Epithelial cell of esophagus (primary cell): ENCODE measurements around the gene SLC30A1.

Experiments
- DNase-seq: peaks from one replicate; pipeline ENCODE4 v3.0.0; 2010; ENCODE audit warnings: low read depth
- H3K4me3 ChIP-seq: 2 replicates; pipeline ENCODE4 v1.5.1; 2011; ENCODE audit warnings: mild to moderate bottlenecking, low read length, control low read depth
- CTCF ChIP-seq: IDR thresholded peaks from 2 replicates; pipeline ENCODE4 v1.5.1; 2011; ENCODE audit warnings: low read depth, mild to moderate bottlenecking, low read length, control low read depth, inconsistent platforms; ENCODE audit not compliant: insufficient read depth; ENCODE audit errors: missing control alignments

The SLC30A1 gene

DNA sequence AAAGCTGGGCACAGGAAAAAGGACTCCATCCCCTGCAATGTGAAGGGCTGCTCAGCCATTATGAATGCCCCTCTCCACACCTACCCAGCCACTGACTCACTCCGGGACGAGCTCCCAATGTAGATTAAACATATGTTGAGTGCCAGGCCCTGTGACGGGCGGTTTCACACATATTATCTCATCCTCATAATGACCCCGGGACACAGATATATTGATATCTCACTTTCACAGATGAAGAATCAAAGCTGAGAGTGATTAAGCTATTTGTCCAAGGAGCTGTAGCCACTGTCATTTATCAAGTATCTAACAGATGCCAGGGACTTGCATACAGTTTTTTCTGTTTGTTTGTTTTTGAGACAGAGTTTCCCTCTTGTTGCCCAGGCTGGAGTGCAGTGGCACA, 35.0 kb upstream of the SLC30A1 start:
- no peak for TF ChIP-seq CTCF
- no peak for DNase-seq
- no peak overlapping the region for H3K4me3 ChIP-seq

DNA sequence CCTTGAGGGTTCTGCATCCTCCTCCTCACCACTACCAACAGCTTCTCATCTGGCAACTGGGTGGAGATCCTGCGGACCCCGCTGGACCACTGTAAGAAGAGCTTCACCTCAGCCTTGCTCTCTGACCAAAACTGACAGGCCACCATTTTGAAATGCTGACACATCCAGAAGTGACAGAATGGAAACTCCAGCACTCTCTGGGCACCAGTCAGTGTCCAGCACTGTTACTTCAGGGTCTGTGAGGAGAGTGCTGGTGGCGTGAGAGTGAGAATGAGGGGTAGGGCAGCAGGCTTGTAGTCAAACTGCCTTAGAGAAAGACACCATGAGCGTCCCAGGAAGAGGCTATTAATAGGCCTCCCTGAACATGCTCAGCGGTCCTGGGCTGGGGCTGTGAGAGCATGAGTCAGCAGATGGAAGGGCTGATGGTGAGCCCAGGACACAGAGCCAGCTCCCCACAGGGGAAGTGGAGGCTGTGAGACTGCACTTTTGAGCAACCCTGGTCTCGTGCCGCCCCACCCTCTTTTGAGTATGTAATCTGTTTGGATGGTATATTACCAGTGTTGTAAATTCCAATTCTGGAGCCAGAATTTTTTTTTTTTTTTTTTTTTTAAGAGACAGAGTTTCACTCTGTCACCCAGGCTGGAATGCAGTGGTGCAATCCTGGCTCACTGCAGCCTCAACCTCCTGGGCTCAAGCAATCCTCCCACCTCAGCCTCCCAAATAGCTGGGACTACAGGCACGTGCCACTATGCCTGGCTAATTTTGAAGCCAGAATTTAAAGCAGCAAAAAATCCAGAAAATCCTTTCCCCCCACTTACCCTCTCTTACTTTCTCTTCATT, 34.4 kb upstream of the SLC30A1 start:
- TF ChIP-seq CTCF: no peak
- no peak overlapping the region for H3K4me3 ChIP-seq
- peak; percentile 91 for DNase-seq

GRCh38 chr1:211612786-211613107, 33.8 kb upstream of the SLC30A1 start:
- TF ChIP-seq CTCF: no peak
- H3K4me3 ChIP-seq: no peak overlapping the region
- no peak for DNase-seq

- no peak overlapping the region for H3K4me3 ChIP-seq
- no peak for DNase-seq
- no peak for TF ChIP-seq CTCF
These were observed 32.9 kb upstream of the SLC30A1 start for GRCh38 chr1:211611818-211612217.

- TF ChIP-seq CTCF: no peak
- DNase-seq: peak; percentile 15
- no peak overlapping the region for H3K4me3 ChIP-seq
These were observed 32.0 kb upstream of the SLC30A1 start for GRCh38 chr1:211610779-211611556.

GRCh38 chr1:211609120-211610024, 30.4 kb upstream of the SLC30A1 start:
- DNase-seq: peak; percentile 27
- TF ChIP-seq CTCF: no peak
- no peak overlapping the region for H3K4me3 ChIP-seq
